Breast epithelium (tissue), 4 donors: ENCODE measurements around the gene IGF1R. TPM values are rescaled to one million over a fixed set of nuclear protein-coding genes. Genes with fewer than 3 reads are reported as not detected.

Experiments used
- DNase-seq, 2 donors: peaks; one replicate each; pipeline ENCODE4 v3.0.0-alpha.2; 2019; ENCODE audit warnings: low spot score in 2 of 2
- H3K27ac ChIP-seq, 2 donors: fragments of 200-600 bp; sonication (generic) in 1 of 2; one replicate each; pipeline ENCODE4 v1.5.1; 2016 to 2019; ENCODE audit warnings: mild to moderate bottlenecking in 1 of 2
- H3K27me3 ChIP-seq, 2 donors: fragments of 200-600 bp; sonication (generic) in 1 of 2; one replicate each; pipeline versions ENCODE4 v1.5.1 to v1.6.0; 2017 to 2019; ENCODE audit warnings: control low read depth in 1 of 2, mild to moderate bottlenecking in 1 of 2
- H3K36me3 ChIP-seq: fragments of 200-600 bp; one replicate; pipeline ENCODE4 v1.5.1; 2019
- H3K4me1 ChIP-seq, 2 donors: fragments of 200-600 bp; sonication (generic); one replicate each; pipeline ENCODE4 v1.5.1; 2016 to 2019; ENCODE audit warnings: control low read depth in 1 of 2
- H3K4me3 ChIP-seq, 3 donors: fragments of 200-600 bp; sonication (generic); 1 replicate in 2 of 3; 2 replicates in 1 of 3; pipeline ENCODE4 v1.5.1; 2016 to 2019; ENCODE audit warnings: mild to moderate bottlenecking in 3 of 3, moderate library complexity in 2 of 3
- H3K9me3 ChIP-seq, 2 donors: fragments of 200-600 bp; sonication (generic) in 1 of 2; one replicate each; pipeline ENCODE4 v1.5.1; 2016 to 2019; ENCODE audit warnings: control low read depth in 1 of 2
- CTCF ChIP-seq, 3 donors: fragments of 450-650 bp; IDR thresholded peaks; one replicate each; pipeline ENCODE4 v1.5.1; 2016 to 2017; ENCODE audit warnings: antibody characterized with exemption in 3 of 3, mild to moderate bottlenecking in 3 of 3, moderate library complexity in 3 of 3
- POLR2A ChIP-seq: fragments of 450-650 bp; IDR thresholded peaks from one replicate; pipeline ENCODE4 v1.6.1; 2016; ENCODE audit warnings: antibody characterized with exemption, mild to moderate bottlenecking, moderate library complexity
- POLR2AphosphoS5 ChIP-seq, 3 donors: sonication (generic); formaldehyde crosslinking; IDR thresholded peaks; one replicate each; pipeline ENCODE4 v1.6.1; 2017; ENCODE audit warnings: antibody characterized with exemption in 3 of 3
- intact Hi-C: fragments of 100-400 bp; cut with DNase I; formaldehyde crosslinking; loops from one replicate; pipeline ENCODE4 v1.15.1; 2023; ENCODE audit warnings: low total_unique reads
- total RNA-seq, 3 donors: library from RNA; depleted of rRNA; stranded (reverse); fragments of >200 nt; gene quantifications; one replicate each; pipeline ENCODE4 v1.1.0, GENCODE V29; 2016

Gene IGF1R
- total RNA-seq, 3 donors from 2014 or later = 61.8 to 146 (median 103) TPM

- no peaks in the 10 kb centered on the region for H3K36me3 ChIP-seq
- no peaks in the 10 kb centered on the region for H3K9me3 ChIP-seq
- H3K27ac ChIP-seq = no peak overlapping the region
- H3K27me3 ChIP-seq = no peaks in the 10 kb centered on the region
- H3K4me3 ChIP-seq = no peak overlapping the region
- intact Hi-C loops = no loop called here
- peaks cover 0 to 31% of the 10 kb centered on the region in 2 donors for H3K4me1 ChIP-seq
- DNase-seq = no peak
- TF ChIP-seq CTCF (IDR thresholded peaks at IDR 0.05) (no peak), POLR2A (no peak), POLR2AphosphoS5 (IDR thresholded peaks at IDR 0.05) (no peak)
These were observed 155.1 kb downstream of the IGF1R start for GRCh38 chr15:98803228-98804056.

GRCh38 chr15:98804057-98804380 lies 155.7 kb downstream of the IGF1R start:
- Histone ChIP-seq H3K27ac (no peak overlapping the region), H3K9me3 (no peaks in the 10 kb centered on the region), H3K36me3 (no peaks in the 10 kb centered on the region), H3K4me1 (peaks cover 0 to 29% of the 10 kb centered on the region in 2 donors), H3K27me3 (no peaks in the 10 kb centered on the region), H3K4me3 (no peak overlapping the region)
- no peak for DNase-seq
- intact Hi-C loops = no loop called here
- no peak for TF ChIP-seq CTCF (IDR thresholded peaks at IDR 0.05)
- TF ChIP-seq POLR2A = no peak
- no peak for TF ChIP-seq POLR2AphosphoS5 (IDR thresholded peaks at IDR 0.05)

- H3K36me3 ChIP-seq = no peaks in the 10 kb centered on the region
- TF ChIP-seq POLR2AphosphoS5 (IDR thresholded peaks at IDR 0.05) (no peak), CTCF (IDR thresholded peaks at IDR 0.05) (no peak), POLR2A (no peak)
- no peaks in the 10 kb centered on the region for H3K9me3 ChIP-seq
- H3K27me3 ChIP-seq = no peaks in the 10 kb centered on the region
- H3K27ac ChIP-seq = no peak overlapping the region
- no peak overlapping the region for H3K4me3 ChIP-seq
- peaks cover 0 to 14% of the 10 kb centered on the region in 2 donors for H3K4me1 ChIP-seq
- intact Hi-C loops = no loop called here
- DNase-seq = no peak
These were observed 157.3 kb downstream of the IGF1R start for GRCh38 chr15:98805434-98806274.

- Histone ChIP-seq H3K4me1 (peaks cover 0 to 7% of the 10 kb centered on the region in 2 donors), H3K36me3 (no peaks in the 10 kb centered on the region), H3K9me3 (no peaks in the 10 kb centered on the region), H3K4me3 (no peak overlapping the region), H3K27me3 (no peaks in the 10 kb centered on the region), H3K27ac (no peak overlapping the region)
- intact Hi-C loops = no loop called here
- no peak for DNase-seq
- TF ChIP-seq POLR2A (no peak), CTCF (IDR thresholded peaks at IDR 0.05) (no peak), POLR2AphosphoS5 (IDR thresholded peaks at IDR 0.05) (no peak)
These were observed 158.0 kb downstream of the IGF1R start for GRCh38 chr15:98806275-98806895.
